Measurements from ENCODE around the gene SEC24C.
A peak's percentile ranks its signal among the peaks of the same experiment; 100 is the strongest.
"Not testable (repeated sequence)": the region's sequence is repeated elsewhere in the genome, so short reads cannot be mapped to it uniquely, and the experiment has no call there.

Gene SEC24C

DNA sequence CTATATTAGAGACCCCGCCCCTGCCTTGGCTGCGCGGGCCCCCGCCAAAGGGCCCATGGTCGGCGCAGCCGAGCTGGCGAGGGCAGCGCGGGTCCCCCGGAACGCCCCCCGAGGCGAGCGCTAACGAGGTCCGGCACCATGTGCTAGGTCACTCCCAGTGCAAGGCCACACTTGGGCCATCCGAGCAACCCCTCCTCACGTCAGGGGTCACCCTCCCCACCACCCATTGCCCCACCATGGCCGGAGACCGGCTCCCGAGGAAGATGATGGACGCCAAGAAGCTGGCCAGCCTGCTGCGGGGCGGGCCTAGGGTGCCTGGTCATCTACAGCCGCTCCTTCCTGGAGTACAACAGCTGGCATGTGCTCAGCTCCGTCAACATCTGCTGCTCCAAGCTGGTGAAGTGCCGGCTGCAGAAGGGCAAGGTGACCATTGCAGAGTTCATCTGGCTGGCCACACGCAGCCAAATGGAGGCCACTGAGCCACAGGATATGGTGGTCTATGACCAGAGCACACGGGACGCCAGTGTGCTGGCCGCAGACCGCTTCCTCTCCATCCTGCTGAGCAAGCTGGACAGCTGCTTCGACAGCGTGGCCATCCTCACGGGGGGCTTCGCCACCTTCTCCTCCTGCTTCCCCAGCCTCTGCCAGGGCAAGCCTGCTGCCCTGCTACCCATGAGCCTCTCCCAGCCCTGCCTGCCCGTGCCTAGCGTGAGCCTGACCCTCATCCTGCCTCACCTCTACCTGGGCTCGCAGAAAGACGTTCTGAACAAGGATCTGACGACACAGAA is 12.4 kb upstream of the SEC24C start:
- DNase-seq (ENCODE audit: low read depth, low spot score), result no peak

DNA sequence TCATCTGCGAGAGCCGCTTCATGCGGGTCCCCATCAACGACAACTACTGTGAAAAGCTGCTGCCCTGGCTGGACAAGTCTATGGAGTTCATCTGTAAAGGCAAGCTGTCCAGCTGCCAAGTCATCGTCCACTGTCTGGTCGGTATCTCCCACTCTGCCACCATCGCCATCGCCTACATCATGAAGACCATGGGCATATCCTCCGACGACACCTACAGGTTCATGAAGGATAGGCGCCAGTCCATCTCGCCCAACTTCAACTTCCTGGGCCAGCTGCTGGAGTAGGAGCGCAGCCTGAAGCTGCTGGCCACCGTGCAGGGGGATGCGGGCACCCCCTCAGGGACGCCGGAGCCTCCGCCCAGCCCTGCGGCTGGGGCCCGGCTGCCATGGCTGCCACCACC is 11.7 kb upstream of the SEC24C start:
- no peak for DNase-seq (ENCODE audit: low read depth, low spot score)

DNA sequence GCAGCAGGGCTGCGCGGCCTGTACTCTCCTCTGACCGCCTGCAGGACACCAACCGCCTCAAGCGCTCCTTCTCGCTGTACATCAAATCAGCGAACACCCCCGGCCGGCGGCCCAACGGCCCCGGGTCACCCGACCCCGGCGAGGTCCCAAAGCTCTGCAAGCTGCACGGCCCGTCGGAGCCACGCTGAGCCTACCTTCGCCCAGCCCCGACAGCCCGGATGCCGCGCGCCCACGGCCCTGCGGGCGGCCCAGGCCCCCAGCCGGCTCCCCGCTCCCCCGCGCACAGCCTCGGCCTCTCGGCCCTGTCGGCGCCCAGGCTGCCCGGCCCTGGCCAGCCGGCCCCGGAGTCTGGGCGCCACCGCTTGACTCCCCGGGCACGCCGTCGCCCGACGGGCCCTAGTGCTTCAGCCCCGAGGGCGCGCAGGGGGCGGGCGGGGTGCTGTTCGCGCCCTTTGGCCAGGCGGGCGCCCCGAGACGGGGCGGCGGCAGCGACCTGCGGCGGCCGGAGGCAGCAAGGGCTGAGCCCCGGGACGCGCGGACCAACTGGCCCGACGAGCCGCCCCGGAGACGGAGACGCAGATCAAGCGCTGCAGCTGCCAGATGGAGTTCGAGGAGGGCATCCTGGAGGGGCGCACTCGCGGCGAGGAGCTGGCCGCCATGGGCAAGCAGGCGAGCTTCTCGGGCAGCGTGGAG is 11.1 kb upstream of the SEC24C start:
- peak; percentile 10 for DNase-seq (ENCODE audit: low read depth, low spot score)

- DNase-seq (ENCODE audit: low read depth, low spot score), result no peak
These were observed 10.0 kb upstream of the SEC24C start for GRCh38 chr10:73734028-73734720.

DNA sequence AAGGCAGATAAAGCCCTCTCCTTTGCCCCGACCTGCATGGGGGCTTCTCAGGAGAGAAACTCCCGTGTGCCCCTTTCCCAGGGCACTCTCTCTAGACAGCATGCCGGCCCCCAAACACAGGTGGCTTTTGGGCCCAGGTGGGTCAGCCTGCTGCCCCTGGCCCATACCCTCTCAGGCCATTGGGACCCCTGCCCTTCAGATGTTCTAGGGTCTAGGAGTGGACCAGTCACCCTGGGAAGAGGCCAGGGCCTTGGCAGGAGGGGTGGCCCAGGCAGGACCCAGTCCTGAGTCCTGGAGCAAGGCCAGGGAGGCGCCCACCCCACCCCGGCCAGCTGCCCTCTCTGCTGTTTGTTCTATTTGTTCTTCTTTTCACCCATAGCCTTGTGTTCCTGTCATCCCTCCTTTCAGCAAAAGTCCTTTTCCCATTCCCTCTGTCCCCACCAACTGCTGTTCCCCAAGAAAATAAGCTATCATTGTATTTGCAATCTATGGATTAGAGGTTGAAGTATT is 9.3 kb upstream of the SEC24C start:
- DNase-seq (ENCODE audit: low read depth, low spot score), result no peak

- not testable (repeated sequence) for DNase-seq (ENCODE audit: low read depth, low spot score)
These were observed 3.5 kb upstream of the SEC24C start for GRCh38 chr10:73740501-73741254.

DNA sequence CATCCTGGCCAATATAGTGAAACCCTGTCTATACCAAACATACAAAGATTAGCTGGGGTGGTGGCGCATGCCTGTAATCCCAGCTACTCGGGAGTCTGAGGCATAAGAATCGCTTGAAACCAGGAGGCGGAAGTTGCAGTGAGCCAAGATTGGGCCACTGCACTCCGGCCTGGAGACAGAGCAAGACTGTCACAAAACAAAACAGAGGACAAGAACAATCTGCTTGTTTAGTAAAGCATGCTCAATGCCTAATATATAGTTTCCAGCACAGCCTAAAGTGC is 1.8 kb upstream of the SEC24C start:
- peak; percentile 26 for DNase-seq (ENCODE audit: low read depth, low spot score)

GRCh38 chr10:73743327-73743904 is 756 bp upstream of the SEC24C start:
- DNase-seq (ENCODE audit: low read depth, low spot score), result no peak

GRCh38 chr10:73744664-73744975 is 448 bp downstream of the SEC24C start:
- DNase-seq (ENCODE audit: low read depth, low spot score), result no peak

GRCh38 chr10:73746721-73747120 is 2.5 kb downstream of the SEC24C start:
- no peak for DNase-seq (ENCODE audit: low read depth, low spot score)

DNA sequence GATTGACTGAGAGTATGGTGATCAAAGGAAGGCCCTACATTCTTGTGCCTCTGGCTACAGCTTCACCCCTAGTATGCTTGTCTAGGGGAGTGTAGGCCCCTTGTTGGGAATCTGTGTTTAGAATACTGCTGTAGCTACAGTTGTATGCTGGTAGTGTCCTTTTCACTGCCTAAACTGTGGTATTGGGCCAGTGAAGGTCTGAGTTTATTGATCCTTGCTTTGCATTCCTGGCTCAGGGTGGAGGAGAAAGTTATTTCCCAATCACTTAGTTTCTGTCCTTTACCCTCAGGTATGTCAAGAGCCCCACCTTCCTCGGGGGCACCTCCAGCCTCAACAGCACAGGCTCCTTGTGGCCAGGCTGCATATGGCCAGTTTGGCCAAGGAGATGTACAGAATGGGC is 6.6 kb downstream of the SEC24C start:
- no peak for DNase-seq (ENCODE audit: low read depth, low spot score)

- DNase-seq (ENCODE audit: low read depth, low spot score), result no peak
These were observed 12.0 kb downstream of the SEC24C start for GRCh38 chr10:73756183-73756582.

DNA sequence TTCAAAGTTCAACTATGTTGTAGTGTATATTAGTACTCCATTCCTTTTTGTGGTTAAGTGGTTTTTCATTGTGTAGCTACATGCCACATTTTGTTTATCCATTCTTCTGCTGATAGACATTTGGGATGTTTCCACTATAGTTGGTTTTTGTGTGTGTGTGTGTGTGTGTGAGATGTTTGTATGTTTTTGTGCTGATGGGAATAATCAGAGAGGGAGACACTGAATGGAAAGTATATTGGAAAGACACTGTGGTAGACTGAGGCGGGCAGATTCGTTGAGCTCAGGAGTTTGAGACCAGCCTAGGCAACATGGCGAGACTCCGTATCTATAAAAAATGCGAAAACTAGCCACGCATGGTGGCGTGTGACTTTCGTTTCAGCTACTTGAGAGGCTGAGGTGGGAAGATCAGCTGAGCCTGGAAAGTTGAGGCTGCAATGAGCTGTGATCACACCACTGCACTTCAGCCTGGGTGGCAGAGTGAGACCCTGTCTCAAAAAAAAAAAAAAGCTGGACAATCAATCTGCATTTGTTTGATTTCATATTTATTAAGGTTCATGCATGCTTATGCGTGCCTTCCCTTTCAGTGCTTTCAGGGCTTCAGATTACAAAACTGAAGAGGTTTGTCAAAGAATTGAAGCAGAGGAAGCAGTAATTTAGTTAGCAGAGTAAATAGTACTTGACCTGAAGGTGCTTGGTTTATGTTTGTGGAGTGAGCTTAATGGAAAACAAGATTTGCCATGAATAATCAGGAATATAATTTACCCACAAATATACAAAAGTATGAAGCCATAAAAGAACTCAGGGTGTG is 14.7 kb downstream of the SEC24C start:
- no peak for DNase-seq (ENCODE audit: low read depth, low spot score)

GRCh38 chr10:73759512-73760115 is 15.4 kb downstream of the SEC24C start:
- DNase-seq (ENCODE audit: low read depth, low spot score), result peak; percentile 34

- no peak for DNase-seq (ENCODE audit: low read depth, low spot score)
These were observed 17.6 kb downstream of the SEC24C start for GRCh38 chr10:73761781-73762180.

- DNase-seq (ENCODE audit: low read depth, low spot score), result no peak
These were observed 18.7 kb downstream of the SEC24C start for GRCh38 chr10:73762915-73763314.

- DNase-seq (ENCODE audit: low read depth, low spot score), result no peak
These were observed 19.2 kb downstream of the SEC24C start for GRCh38 chr10:73763343-73763742.

DNA sequence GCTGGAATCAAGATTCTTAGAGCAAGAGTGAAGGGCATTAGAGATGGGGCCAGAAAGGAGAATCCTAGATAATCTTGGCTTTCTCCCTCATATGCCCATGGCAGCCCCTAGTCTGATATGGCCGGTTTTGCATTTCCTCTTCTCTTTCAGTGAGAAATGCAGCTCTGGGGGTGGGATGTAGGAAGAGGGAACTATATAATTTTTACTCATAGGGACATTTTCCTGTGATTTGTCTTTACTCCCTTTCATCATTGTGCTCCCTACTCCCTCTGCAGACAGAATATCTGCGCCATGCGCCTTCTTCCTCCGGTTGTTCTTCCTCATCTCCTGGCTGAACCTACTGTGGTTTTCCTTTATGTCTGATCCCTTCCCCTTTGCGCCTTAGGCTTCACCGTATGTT is 20.9 kb downstream of the SEC24C start:
- no peak for DNase-seq (ENCODE audit: low read depth, low spot score)

DNA sequence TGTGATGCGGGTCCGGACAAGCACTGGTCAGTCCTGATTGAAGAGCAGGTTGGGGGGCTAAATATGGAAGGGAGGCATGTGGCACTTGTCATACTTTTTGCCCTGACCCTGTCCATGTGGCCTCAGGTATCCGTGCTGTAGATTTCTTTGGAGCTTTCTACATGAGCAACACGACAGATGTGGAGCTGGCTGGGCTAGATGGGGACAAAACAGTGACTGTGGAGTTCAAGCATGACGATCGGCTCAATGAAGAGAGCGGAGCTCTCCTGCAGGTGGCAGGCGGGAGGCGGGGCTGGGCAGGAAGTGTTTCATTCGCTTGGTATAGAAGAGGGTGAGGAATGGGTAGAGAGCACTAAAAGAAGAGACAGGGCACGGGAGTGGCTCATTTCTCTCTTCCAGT is 24.7 kb downstream of the SEC24C start:
- no peak for DNase-seq (ENCODE audit: low read depth, low spot score)

DNA sequence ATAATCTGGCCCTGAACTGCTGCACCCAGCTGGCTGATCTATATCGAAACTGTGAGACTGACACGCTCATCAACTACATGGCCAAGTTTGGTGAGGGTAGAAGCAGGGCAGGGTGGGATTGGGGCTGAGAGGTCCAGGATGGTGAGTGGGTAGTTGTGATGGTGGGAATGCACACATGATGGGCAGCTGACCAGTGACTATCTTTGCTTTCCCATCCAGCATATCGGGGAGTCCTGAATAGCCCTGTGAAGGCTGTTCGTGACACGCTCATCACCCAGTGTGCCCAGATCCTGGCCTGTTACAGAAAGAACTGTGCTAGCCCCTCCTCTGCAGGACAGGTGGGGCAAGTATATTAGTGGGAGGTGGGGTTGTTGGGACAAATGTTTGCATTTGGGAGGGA is 25.2 kb downstream of the SEC24C start:
- no peak for DNase-seq (ENCODE audit: low read depth, low spot score)

Measured in ELF-1 (cell line).